ENCODE data around the gene CHTOP. TPM values are rescaled to one million over a fixed set of nuclear protein-coding genes. Genes with fewer than 3 reads are reported as not detected.
A peak's percentile ranks its signal among the peaks of the same experiment; 100 is the strongest.

CHTOP gene
- total and polyA plus RNA-seq, 2 of the 4 experiments (the other 2 are of a cell fraction): 33.9 to 50.8 TPM

DNA sequence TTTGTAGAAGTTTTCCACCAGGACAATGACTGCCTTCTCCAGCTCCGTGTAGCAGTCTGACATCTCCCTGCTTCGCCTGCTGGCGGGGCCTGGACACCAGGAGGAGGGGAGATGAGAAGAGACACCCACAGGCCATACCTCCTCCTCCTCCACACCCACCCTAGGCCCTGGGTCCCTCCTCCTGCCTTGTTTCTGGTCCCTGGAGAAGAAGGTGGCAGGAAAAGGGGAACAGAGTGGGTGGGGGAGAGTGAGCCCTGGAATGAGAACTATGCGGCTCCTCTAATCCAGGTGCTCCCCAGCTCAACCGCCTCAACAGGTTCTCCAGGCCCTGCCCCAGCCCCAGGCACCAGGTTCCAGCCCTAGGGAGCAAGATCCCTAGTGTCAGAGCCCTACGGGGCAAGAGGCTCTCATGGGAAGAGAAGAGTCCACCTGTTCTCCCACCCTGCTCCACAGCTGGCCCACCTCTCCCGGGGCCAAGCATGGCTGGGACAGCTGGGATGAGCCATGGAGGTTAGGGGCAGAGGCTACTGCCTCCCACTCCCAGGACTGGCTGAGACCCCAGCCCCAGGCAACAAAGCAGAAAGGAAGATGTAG lies 25.7 kb upstream of the CHTOP start:
- CTCF ChIA-PET: interaction anchor here (1.0 kb wide), 1 partner anchor 16 kb away, joined by 6 read pairs; no protein-coding TSS in a partner anchor
- no peak for TF ChIP-seq RCOR1 (IDR thresholded peaks at IDR 0.05; ENCODE audit: insufficient replicate concordance, low read length)
- no peak for TF ChIP-seq USF2 (IDR thresholded peaks at IDR 0.05; ENCODE audit: low read depth, low read length)
- no peak for TF ChIP-seq CEBPB (IDR thresholded peaks at IDR 0.05; ENCODE audit: low read depth, low read length)
- no peak for TF ChIP-seq ELK1 (IDR thresholded peaks at IDR 0.05; ENCODE audit: borderline replicate concordance, low read depth, low read length)
- TF ChIP-seq NFE2L2 (IDR thresholded peaks at IDR 0.05; ENCODE audit: low read depth, low read length): no peak
- no peak for TF ChIP-seq CHD1 (IDR thresholded peaks at IDR 0.05; ENCODE audit: low read depth, low read length)
- no peak for TF ChIP-seq RAD21 (IDR thresholded peaks at IDR 0.05; ENCODE audit: low read length)
- TF ChIP-seq SMC3 (IDR thresholded peaks at IDR 0.05; ENCODE audit: low read depth, low read length): no peak
- TF ChIP-seq POLR2A (IDR thresholded peaks at IDR 0.05; ENCODE audit: low read depth, low read length): no peak
- no peak for TF ChIP-seq MAZ (IDR thresholded peaks at IDR 0.05; ENCODE audit: borderline replicate concordance, low read depth, low read length)
- no peak for TF ChIP-seq BHLHE40 (IDR thresholded peaks at IDR 0.05; ENCODE audit: low read depth, low read length)
- no peak for TF ChIP-seq CTCF (conservative IDR thresholded peaks at IDR 0.05; ENCODE audit: low read depth, low read length)
- no peak for TF ChIP-seq RFX5 (IDR thresholded peaks at IDR 0.05; ENCODE audit: low read depth, low read length)
- no peak for TF ChIP-seq FOS (IDR thresholded peaks at IDR 0.05; ENCODE audit: low read depth, low read length)
- TF ChIP-seq MAFK (IDR thresholded peaks at IDR 0.05; ENCODE audit: low read depth, low read length): no peak

More for the DNA sequence above, 25.7 kb upstream of the CHTOP start:
- Histone ChIP-seq H2BK5ac (ENCODE audit: low read depth, low read length, poor library complexity, severe bottlenecking) (peak overlapping the region; percentile 91), H4K8ac (ENCODE audit: low read depth in 2 of 2, low read length in 2 of 2) (peak overlapping the region; percentile 26 to 90), H4K5ac (ENCODE audit: low read depth, low read length) (peak overlapping the region; percentile 91), H2AK9ac (replicated peaks; ENCODE audit: low read depth, low read length, poor library complexity) (peak overlapping the region; percentile 97), H2BK20ac (ENCODE audit: low read depth, low read length) (peak overlapping the region; percentile 69; the same call in 1 of the 2 replicates), H2AFZ (replicated peaks; ENCODE audit: low read length, poor library complexity) (peak overlapping the region; percentile 48), H3K9me1 (ENCODE audit: insufficient read depth, low read length) (peaks cover 17% of the 10 kb centered on the region), H3K9ac (ENCODE audit: low read depth, low read length) (peak overlapping the region; percentile 80), H3K4me3 (ENCODE audit: insufficient read depth, low read depth, low read length) (peak overlapping the region; percentile 43), H3K27ac (ENCODE audit: insufficient read depth, low read length) (peak overlapping the region; percentile 85), H3K4ac (ENCODE audit: low read depth, low read length) (peak overlapping the region; percentile 92), H4K91ac (ENCODE audit: insufficient read depth, low read depth, low read length) (peak overlapping the region; percentile 81), H3K36me3 (ENCODE audit: control insufficient read depth, insufficient read depth, low read length) (peaks cover 22% of the 10 kb centered on the region), H3K4me1 (ENCODE audit: control insufficient read depth, insufficient read depth, low read length) (peaks cover 38% of the 10 kb centered on the region), H3K4me2 (ENCODE audit: low read depth, low read length) (peak overlapping the region; percentile 92), H3K14ac (replicated peaks; ENCODE audit: low read depth, low read length) (peak overlapping the region; percentile 86), H3K79me1 (ENCODE audit: low read depth in 1 of 2, low read length in 2 of 2) (peaks cover 16 to 70% of the 10 kb centered on the region in 2 experiments), H3K18ac (ENCODE audit: low read depth, low read length) (peak overlapping the region; percentile 35), H3K56ac (ENCODE audit: extremely low read depth, insufficient read depth, low read length) (peak overlapping the region; percentile 19), H2BK120ac (ENCODE audit: low read depth, low read length) (peak overlapping the region; percentile 50), H3K9me3 (ENCODE audit: control insufficient read depth, insufficient read depth, low read length) (no peaks in the 10 kb centered on the region), H3K27me3 (ENCODE audit: control insufficient read depth, insufficient read depth, low read length) (no peaks in the 10 kb centered on the region), H3K23ac (ENCODE audit: low read depth, low read length) (peak overlapping the region; percentile 75), H4K20me1 (ENCODE audit: insufficient read depth, low read length) (peaks cover 11% of the 10 kb centered on the region; the same call in 1 of the 2 replicates), H2BK15ac (ENCODE audit: low read depth, low read length) (peak overlapping the region; percentile 54; the same call in 1 of the 3 replicates), H2AK5ac (ENCODE audit: low read depth, low read length) (peak overlapping the region; percentile 97)
- POLR2A ChIA-PET (ENCODE audit: unreplicated experiment): interaction anchor here (0.5 to 1.3 kb wide), 4 partner anchors 19 to 44 kb away, joined by 3 to 17 read pairs (median 5); partner anchors contain the start of gene S100A13
- no TSS peak for BruUV-seq (replicated peaks)
- intact Hi-C loops (cut with micrococcal nuclease): no loop called here
- DNase-seq (no peak), ATAC-seq (ENCODE audit: low read depth) (no peak)
- dilution Hi-C loops (cut with HindIII; ENCODE audit: low sequenced_read_pairs, unreplicated experiment): no loop called here
- in situ Hi-C loops (cut with MboI; ENCODE audit: low sequenced_read_pairs): no loop called here
- WGBS, 2 experiments (ENCODE audit: extremely low coverage in 2 of 2, insufficient read length in 1 of 2): 100% methylated on average over 2 of the region's 7 CpGs; no CpG with 5 or more reads in 1 of the 2 experiments
